ENCODE data around the gene DNAI1. TPM values are rescaled to one million over a fixed set of nuclear protein-coding genes. Genes with fewer than 3 reads are reported as not detected.

The DNAI1 gene
- total RNA-seq, 2 donors from 2014 or later = not detected

- ATAC-seq (no peak), DNase-seq (no peak)
- intact Hi-C loops (cut with DNase I, micrococcal nuclease) = loop anchor here (10.0 kb wide), 2 partner anchors 71 to 101 kb away; no protein-coding TSS in a partner anchor
Measured at GRCh38 chr9:34505370-34506120, 46.9 kb downstream of the DNAI1 start.

- intact Hi-C loops (cut with DNase I, micrococcal nuclease) = loop anchor here (10.0 kb wide), 2 partner anchors 72 to 102 kb away; no protein-coding TSS in a partner anchor
- no peak for ATAC-seq
- no peak for DNase-seq
Measured at GRCh38 chr9:34506623-34507022, 48.0 kb downstream of the DNAI1 start.

DNA sequence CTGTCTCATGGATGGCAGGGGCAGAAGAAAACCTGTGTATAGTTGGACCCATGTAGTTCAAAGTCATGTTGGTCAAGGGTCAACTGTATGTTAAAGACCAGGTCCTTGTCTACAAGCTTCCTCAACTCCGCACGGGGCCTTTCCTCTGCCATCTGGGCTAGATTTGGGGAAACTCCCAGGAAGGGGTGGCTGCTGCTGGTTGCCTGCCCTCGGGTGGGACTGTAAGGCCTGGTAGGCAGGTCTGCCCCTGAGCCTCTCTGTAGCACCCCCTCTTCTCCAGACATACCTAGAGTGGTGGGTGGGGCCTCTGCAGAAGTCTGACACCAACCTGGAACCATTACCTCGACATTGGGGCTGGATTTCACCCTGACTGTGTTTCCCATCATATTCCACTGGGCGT is 49.0 kb downstream of the DNAI1 start:
- ATAC-seq (no peak), DNase-seq (no peak)
- intact Hi-C loops (cut with DNase I, micrococcal nuclease) = loop anchor here (10.0 kb wide), 2 partner anchors 73 to 103 kb away; no protein-coding TSS in a partner anchor

DNA sequence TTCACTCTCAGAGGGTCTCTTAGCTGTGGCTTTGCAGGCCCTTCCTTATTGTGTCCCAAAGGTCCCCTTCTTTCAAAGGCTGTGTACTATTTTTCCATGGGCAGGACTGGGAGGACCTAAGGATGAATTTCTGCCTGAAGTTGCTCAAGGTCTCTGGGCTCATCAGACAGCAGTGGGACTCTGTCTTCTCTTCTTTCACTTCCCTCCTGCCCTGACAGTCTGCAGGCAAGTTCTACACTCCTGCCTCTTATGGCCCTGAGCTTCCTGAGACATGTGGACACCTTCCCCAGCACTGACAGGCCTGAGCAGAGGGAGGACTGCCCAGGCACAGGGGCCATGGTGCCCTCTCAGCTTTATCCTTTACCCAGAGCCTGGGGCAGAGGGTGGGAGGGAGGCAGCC is 49.4 kb downstream of the DNAI1 start:
- ATAC-seq (no peak), DNase-seq (no peak)
- intact Hi-C loops (cut with DNase I, micrococcal nuclease) = loop anchor here (10.0 kb wide), 2 partner anchors 73 to 103 kb away; no protein-coding TSS in a partner anchor

DNA sequence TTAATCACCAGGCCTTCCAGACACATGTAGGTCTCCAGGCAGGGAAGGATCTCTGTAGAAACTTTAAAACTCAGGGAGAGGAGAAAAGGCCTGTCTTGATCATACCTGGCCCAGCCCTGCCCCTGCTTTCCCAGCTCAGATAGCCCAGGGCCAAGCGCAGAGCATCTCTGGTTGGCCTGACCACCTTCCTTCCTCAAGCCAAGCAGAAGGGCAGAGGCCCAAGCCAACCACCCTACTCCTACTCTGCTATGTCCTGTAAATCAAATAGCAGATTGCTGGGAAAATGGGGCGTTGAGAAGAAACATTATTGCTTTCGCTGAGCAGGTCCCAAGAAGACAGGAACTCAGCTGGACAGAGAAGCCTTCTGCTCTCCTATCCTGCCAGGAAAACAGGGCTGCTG is 49.9 kb downstream of the DNAI1 start:
- DNase-seq = no peak
- intact Hi-C loops (cut with DNase I, micrococcal nuclease) = loop anchor here (10.0 kb wide), 2 partner anchors 74 to 104 kb away; no protein-coding TSS in a partner anchor
- ATAC-seq = no peak

- ATAC-seq (no peak), DNase-seq (no peak)
- intact Hi-C loops (cut with DNase I, micrococcal nuclease) = loop anchor here (10.0 kb wide), 2 partner anchors 74 to 104 kb away; no protein-coding TSS in a partner anchor
Measured at GRCh38 chr9:34508951-34509350, 50.3 kb downstream of the DNAI1 start.

DNA sequence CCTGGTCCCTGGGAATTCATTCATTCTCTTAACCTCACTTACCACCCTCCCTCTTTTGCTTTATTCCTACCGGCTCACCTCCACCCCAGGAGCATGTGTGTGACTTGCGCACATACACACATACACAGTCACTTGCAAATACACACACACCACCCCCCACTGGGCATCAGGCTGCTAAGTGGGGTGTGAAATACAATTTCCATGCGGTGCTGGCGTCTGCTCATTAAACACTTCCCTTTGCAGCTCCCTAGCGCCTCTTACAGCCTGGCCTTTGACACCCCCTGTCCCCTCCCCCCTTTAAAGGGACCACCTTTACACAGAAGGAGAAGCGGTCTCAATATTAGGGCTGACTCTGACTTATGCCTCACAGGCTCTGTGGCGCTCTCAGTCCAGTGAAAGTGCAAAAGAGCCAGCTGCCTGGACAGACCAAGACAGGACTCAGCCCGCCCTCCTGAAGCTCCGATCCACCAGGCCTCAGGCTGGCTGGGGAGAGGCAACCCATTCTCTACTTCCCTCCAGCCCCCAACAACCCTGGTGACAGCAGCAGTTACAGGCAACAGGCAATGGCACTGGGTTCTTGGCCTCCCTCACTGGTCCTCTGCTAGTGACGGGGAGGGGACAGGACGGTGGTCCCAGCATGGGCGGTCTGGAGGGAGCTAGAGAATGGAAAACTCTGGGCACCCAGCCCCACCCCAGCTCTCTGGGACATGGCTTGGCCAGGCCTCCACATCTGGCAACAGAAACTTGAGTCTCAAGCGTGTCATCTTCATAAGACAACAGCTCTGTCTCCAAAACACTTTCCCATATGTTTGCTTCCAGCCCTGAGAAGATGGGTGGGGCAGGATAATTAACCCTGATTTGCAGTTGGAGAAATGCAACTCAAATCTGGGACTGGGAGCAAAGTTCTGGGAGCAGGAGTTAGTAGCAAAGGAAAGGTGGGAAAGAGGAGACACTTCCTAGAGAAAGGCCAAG is 52.2 kb downstream of the DNAI1 start:
- DNase-seq (no peak), ATAC-seq (peak; percentile 60)
- intact Hi-C loops (cut with DNase I, micrococcal nuclease) = no loop called here

GRCh38 chr9:34512131-34513078 is 53.8 kb downstream of the DNAI1 start:
- ATAC-seq (no peak), DNase-seq (no peak)
- intact Hi-C loops (cut with DNase I, micrococcal nuclease) = no loop called here

DNA sequence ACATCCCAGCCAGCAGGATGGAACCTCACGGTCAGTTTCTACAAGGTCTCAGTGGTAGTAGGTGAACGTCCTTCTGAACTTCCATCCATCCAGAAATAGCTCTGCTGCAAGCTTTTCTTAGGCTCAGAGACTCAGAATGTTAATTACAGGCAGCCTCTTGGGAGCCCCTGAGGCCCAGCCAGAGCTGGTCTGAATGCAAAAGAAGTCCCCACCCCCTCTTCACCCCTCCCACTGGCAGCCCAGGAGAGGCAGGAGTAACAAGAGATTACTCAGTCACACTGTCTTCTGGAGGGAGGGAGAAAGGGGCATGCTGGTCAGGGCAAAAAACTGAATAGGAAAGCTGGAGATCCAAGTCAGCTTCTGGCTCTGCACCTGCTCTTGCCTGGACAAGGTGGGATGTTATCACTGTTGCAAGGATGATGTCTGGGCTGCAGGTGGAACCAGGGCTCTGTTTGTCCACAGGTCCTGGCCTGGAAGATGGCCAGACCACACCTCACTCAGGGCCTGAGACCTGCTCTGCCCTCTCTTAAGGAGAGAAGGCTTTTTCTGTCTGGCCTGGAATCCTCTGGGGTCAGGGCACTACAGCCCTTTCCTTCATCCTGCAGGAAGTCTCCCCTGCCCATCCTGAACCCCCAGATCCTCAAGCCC is 55.1 kb downstream of the DNAI1 start:
- DNase-seq (no peak), ATAC-seq (no peak)
- intact Hi-C loops (cut with DNase I, micrococcal nuclease) = no loop called here

DNA sequence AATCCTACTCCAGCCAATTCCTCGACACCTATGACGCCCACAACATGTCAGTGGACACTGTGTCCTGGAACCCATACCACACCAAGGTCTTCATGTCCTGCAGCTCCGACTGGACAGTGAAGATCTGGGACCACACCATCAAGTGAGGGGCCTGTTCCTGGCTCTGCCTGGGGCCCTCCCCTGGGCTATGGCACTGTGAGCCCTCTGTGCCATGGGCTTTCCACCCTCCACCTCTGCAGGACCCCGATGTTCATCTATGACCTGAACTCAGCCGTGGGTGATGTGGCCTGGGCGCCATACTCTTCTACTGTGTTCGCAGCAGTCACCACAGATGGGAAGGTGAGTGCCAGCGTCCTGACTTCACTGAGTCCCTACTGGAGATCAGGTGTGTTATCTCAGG is 55.8 kb downstream of the DNAI1 start:
- ATAC-seq = no peak
- intact Hi-C loops (cut with DNase I, micrococcal nuclease) = no loop called here
- no peak for DNase-seq

DNA sequence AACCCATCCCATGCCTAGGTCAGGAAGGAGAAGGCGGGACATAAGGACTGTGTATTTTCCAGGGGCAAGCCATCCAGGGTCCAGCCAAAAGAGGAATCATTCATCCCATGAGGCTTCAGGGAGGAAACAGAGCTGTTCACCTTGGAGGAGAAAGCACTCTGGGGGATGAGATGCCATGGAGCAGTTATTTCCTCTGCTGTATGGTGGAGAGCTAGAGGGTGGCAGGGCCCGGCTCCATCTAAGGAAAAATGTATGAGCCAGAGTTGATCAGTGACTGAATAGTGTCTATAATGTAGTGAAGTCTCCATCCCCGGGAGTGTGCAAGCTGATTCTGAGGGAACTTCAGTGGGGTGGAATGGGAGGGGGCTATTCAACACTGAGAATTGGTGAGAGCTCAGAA is 56.2 kb downstream of the DNAI1 start:
- DNase-seq (no peak), ATAC-seq (no peak)
- intact Hi-C loops (cut with DNase I, micrococcal nuclease) = no loop called here

- no peak for ATAC-seq
- DNase-seq = no peak
- intact Hi-C loops (cut with DNase I, micrococcal nuclease) = no loop called here
Measured at GRCh38 chr9:34515959-34516358, 57.4 kb downstream of the DNAI1 start.

DNA sequence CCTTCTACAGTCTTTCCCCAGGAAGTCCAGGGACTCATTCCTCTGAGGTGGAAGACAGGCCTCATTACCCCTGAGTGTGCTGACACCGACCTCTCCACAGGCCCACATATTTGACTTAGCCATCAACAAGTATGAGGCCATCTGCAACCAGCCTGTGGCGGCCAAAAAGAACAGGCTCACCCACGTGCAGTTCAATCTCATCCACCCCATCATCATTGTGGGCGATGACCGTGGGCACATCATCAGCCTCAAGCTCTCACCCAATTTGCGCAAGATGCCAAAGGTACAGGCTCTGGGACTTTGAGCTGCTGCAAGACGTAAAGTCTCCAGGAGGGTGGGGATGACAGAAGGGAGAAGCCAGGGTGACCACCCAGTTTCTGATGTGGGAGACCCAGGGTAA is 58.6 kb downstream of the DNAI1 start:
- no peak for ATAC-seq
- no peak for DNase-seq
- intact Hi-C loops (cut with DNase I, micrococcal nuclease) = no loop called here

DNA sequence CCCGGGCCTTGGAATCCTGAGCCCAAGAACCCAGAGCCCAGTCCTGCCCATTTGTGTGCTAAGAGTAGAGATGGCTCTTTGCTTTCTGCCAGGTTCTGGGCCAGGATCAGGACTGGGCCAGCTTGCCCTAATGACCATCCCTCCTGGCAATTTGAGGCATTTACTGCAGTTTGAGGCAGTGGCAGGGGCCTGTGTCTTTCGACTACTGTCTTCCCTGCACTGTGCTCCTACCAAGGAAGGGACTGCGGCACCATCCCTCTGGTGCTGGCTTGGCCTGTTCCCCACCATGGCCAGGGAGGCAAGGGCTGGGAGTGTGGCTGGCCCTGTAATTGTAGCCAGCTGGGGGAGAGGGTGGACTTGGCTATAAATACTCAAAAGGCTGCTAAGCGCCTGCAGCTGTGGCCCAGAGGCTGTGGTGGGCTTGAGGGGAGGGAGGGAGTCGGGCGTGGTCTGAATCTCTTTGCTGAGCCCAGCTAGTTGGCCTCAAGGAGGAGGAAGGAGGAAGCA is 59.6 kb downstream of the DNAI1 start:
- ATAC-seq (no peak), DNase-seq (no peak)
- intact Hi-C loops (cut with DNase I, micrococcal nuclease) = no loop called here

GRCh38 chr9:34518896-34519295 is 60.3 kb downstream of the DNAI1 start:
- intact Hi-C loops (cut with DNase I, micrococcal nuclease) = no loop called here
- DNase-seq (no peak), ATAC-seq (no peak)

- intact Hi-C loops (cut with DNase I, micrococcal nuclease) = no loop called here
- DNase-seq = no peak
- ATAC-seq = no peak
Measured at GRCh38 chr9:34519321-34520020, 60.9 kb downstream of the DNAI1 start.

DNA sequence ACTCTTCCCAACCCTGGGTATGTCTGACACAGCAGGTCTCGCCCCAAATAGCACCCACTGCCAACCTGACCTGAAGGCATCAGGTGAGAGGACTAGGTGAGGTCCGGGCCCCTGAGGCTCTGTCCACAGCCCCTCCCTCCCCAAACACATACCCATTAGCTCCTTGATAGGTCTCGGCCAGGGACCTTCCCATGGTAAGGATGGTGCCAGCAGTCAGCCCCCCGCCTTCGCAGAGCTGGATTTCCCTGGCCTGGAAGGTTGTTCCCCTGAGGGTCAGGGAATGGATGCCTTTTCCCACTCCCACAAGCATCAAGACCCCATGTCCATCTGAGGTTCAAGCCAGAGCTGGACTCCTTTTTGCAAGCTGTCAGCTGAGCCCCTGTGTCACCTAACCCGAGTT is 61.5 kb downstream of the DNAI1 start:
- intact Hi-C loops (cut with DNase I, micrococcal nuclease) = no loop called here
- no peak for ATAC-seq
- DNase-seq = no peak

Measured in left colon (tissue), 2 donors.